GM23338 (cell line): Measurements from ENCODE around the gene IL1A. TPM values are rescaled to one million over a fixed set of nuclear protein-coding genes. Genes with fewer than 3 reads are reported as not detected.

Experiments used
- ATAC-seq: fragments of 200-7000 bp; cut with Tn5 transposase; 3 replicates; pipeline ENCODE4 v1.9.1; 2020
- DNase-seq: peaks from one replicate; pipeline ENCODE4 v3.0.0-alpha.2; 2015; ENCODE audit warnings: low spot score
- H2AFZ ChIP-seq: fragments of 200-600 bp; sonication (generic); 2 replicates; pipeline ENCODE4 v1.8.0; 2016; ENCODE audit warnings: antibody characterized with exemption, mild to moderate bottlenecking, moderate library complexity
- H3F3A ChIP-seq: fragments of 200-600 bp; sonication (generic); replicated peaks from 2 replicates; pipeline ENCODE4 v1.8.0; 2017; ENCODE audit warnings: antibody characterized with exemption, mixed run types, low read depth
- H3K27ac ChIP-seq: fragments of 200-600 bp; sonication (generic); 2 replicates; pipeline ENCODE4 v1.6.1; 2016; ENCODE audit warnings: low read depth
- H3K27me3 ChIP-seq: fragments of 200-600 bp; sonication (generic); 2 replicates; pipeline ENCODE4 v1.8.0; 2016; ENCODE audit warnings: mild to moderate bottlenecking, mixed run types, moderate library complexity; ENCODE audit not compliant: insufficient read depth
- H3K36me3 ChIP-seq: fragments of 200-600 bp; sonication (generic); 2 replicates; pipeline ENCODE4 v1.8.0; 2016; ENCODE audit warnings: mild to moderate bottlenecking; ENCODE audit not compliant: insufficient read depth
- H3K4me1 ChIP-seq: fragments of 200-600 bp; sonication (generic); 2 replicates; pipeline ENCODE4 v1.8.0; 2016; ENCODE audit warnings: mild to moderate bottlenecking, moderate library complexity; ENCODE audit not compliant: insufficient read depth
- H3K4me2 ChIP-seq: fragments of 200-600 bp; sonication (generic); 2 replicates; pipeline ENCODE4 v1.7.1; 2017; ENCODE audit warnings: mixed run types
- H3K4me3 ChIP-seq: fragments of 200-600 bp; sonication (generic); 2 replicates; pipeline ENCODE4 v1.6.1; 2016; ENCODE audit warnings: mixed run types
- H3K79me2 ChIP-seq: fragments of 200-600 bp; sonication (generic); replicated peaks from 2 replicates; pipeline ENCODE4 v1.8.0; 2017; ENCODE audit warnings: mild to moderate bottlenecking; ENCODE audit not compliant: insufficient read depth
- H3K9me2 ChIP-seq: fragments of 200-600 bp; sonication (generic); 2 replicates; pipeline ENCODE4 v1.8.0; 2017; ENCODE audit not compliant: insufficient read depth
- H4K20me1 ChIP-seq: fragments of 200-600 bp; sonication (generic); replicated peaks from 2 replicates; pipeline ENCODE4 v1.8.0; 2017; ENCODE audit warnings: mild to moderate bottlenecking; ENCODE audit not compliant: insufficient read depth
- H3K27ac Mint-ChIP-seq: 2 replicates; pipeline ENCODE4 v1.8.0; 2020; ENCODE audit warnings: inconsistent platforms, mild to moderate bottlenecking, moderate library complexity, mixed read lengths
- H3K27me3 Mint-ChIP-seq: 3 replicates; pipeline ENCODE4 v1.8.0; 2022; ENCODE audit warnings: low read depth, mild to moderate bottlenecking, moderate library complexity, mixed read lengths, inconsistent platforms; ENCODE audit not compliant: insufficient read depth, poor library complexity
- H3K36me3 Mint-ChIP-seq: 3 replicates; pipeline ENCODE4 v1.8.0; 2021; ENCODE audit warnings: low read depth, mild to moderate bottlenecking, inconsistent platforms, moderate library complexity, mixed read lengths
- H3K4me1 Mint-ChIP-seq: 3 replicates; pipeline ENCODE4 v1.8.0; 2020; ENCODE audit warnings: mild to moderate bottlenecking, inconsistent platforms, mixed read lengths
- H3K4me3 Mint-ChIP-seq: 3 replicates; pipeline ENCODE4 v1.8.0; 2021; ENCODE audit warnings: moderate library complexity, mild to moderate bottlenecking, inconsistent platforms, mixed read lengths
- H3K9me3 Mint-ChIP-seq: 3 replicates; pipeline ENCODE4 v1.8.0; 2020; ENCODE audit warnings: moderate library complexity, mild to moderate bottlenecking, inconsistent platforms, mixed read lengths
- ETS1 ChIP-seq: IDR thresholded peaks from 2 replicates; pipeline ENCODE4 v1.6.1; 2016; ENCODE audit warnings: antibody characterized with exemption
- EZH2phosphoT487 ChIP-seq: fragments of 200-600 bp; sonication (generic); IDR thresholded peaks from one replicate; pipeline ENCODE4 v1.8.1; 2018; ENCODE audit warnings: antibody characterized with exemption; ENCODE audit not compliant: unreplicated experiment
- ZNF462 ChIP-seq: fragments of 250-450 bp; sonication (Bioruptor Pico); IDR thresholded peaks from 2 replicates; pipeline ENCODE4 v1.5.0; 2020; ENCODE audit warnings: mild to moderate bottlenecking, moderate library complexity
- polyA plus RNA-seq: library from polyadenylated mRNA; unstranded; fragments of >200 nt; fragmentation: Nextera tagmentation; extraction: Ambion mirVana; gene quantifications from 2 replicates; pipeline ENCODE4 v1.2.1, GENCODE V29; 2016
- total RNA-seq: library from RNA; depleted of rRNA; stranded (reverse); fragments of >200 nt; shearing (Covaris generic); gene quantifications from 2 replicates; pipeline ENCODE4 v1.2.3, GENCODE V29; 2014

The IL1A gene
- total and polyA plus RNA-seq, 2 experiments from 2014 or later = 0.65 to 0.73 TPM

GRCh38 chr2:112731479-112731878 lies 52.8 kb downstream of the IL1A start:
- no peak overlapping the region for H3K4me3 ChIP-seq
- H4K20me1 ChIP-seq = no peaks in the 10 kb centered on the region
- H3F3A ChIP-seq = no peaks in the 10 kb centered on the region
- H3K4me1 Mint-ChIP-seq = no peaks in the 10 kb centered on the region
- H3K27ac ChIP-seq = no peak overlapping the region
- no peak overlapping the region for H3K4me2 ChIP-seq
- TF ChIP-seq EZH2phosphoT487 = no peak
- H3K36me3 ChIP-seq = no peaks in the 10 kb centered on the region
- DNase-seq (no peak), ATAC-seq (no peak)
- H3K79me2 ChIP-seq = no peaks in the 10 kb centered on the region
- H2AFZ ChIP-seq = no peak overlapping the region
- H3K4me3 Mint-ChIP-seq = no peak overlapping the region
- H3K27me3 Mint-ChIP-seq = peaks cover 3% of the 10 kb centered on the region
- H3K9me3 Mint-ChIP-seq = no peaks in the 10 kb centered on the region
- no peaks in the 10 kb centered on the region for H3K9me2 ChIP-seq
- no peak overlapping the region for H3K27ac Mint-ChIP-seq
- no peaks in the 10 kb centered on the region; the same call in 1 of the 2 replicates for H3K4me1 ChIP-seq
- no peaks in the 10 kb centered on the region for H3K27me3 ChIP-seq
- no peaks in the 10 kb centered on the region for H3K36me3 Mint-ChIP-seq

GRCh38 chr2:112730791-112731190 lies 53.5 kb downstream of the IL1A start:
- no peak for ATAC-seq
- Histone ChIP-seq H3K27me3 (no peaks in the 10 kb centered on the region), H4K20me1 (no peaks in the 10 kb centered on the region), H2AFZ (no peak overlapping the region; the same call in 1 of the 2 replicates), H3K79me2 (no peaks in the 10 kb centered on the region), H3K4me1 (no peaks in the 10 kb centered on the region; the same call in 1 of the 2 replicates), H3K36me3 (no peaks in the 10 kb centered on the region), H3K4me2 (no peak overlapping the region), H3K9me2 (no peaks in the 10 kb centered on the region), H3F3A (no peaks in the 10 kb centered on the region), H3K27ac (no peak overlapping the region), H3K4me3 (no peak overlapping the region)
- DNase-seq = no peak
- H3K27me3 Mint-ChIP-seq = peaks cover 3% of the 10 kb centered on the region
- no peak overlapping the region for H3K27ac Mint-ChIP-seq
- no peak overlapping the region for H3K4me3 Mint-ChIP-seq
- no peaks in the 10 kb centered on the region for H3K4me1 Mint-ChIP-seq
- no peaks in the 10 kb centered on the region for H3K9me3 Mint-ChIP-seq
- no peak for TF ChIP-seq ZNF462 (CRISPR knock-in tag)
- TF ChIP-seq ETS1 = no peak
- no peaks in the 10 kb centered on the region for H3K36me3 Mint-ChIP-seq
